MM.1S (cell line): ENCODE measurements around the gene DENND5A.

Source experiments
- DNase-seq: peaks from one replicate; pipeline ENCODE4 v3.0.0-alpha.2; 2015
- H2AFZ ChIP-seq: fragments of 300-600 bp; sonication (generic); 2 replicates; pipeline ENCODE4 v1.6.0; 2016; ENCODE audit warnings: antibody characterized with exemption, low read length
- H3F3A ChIP-seq: fragments of 300-600 bp; sonication (generic); 2 replicates; pipeline ENCODE4 v1.6.1; 2016; ENCODE audit warnings: mild to moderate bottlenecking, antibody characterized with exemption, low read length, moderate library complexity, mixed read lengths; ENCODE audit not compliant: insufficient read depth
- H3K27ac ChIP-seq: fragments of 300-600 bp; sonication (generic); 2 replicates; pipeline ENCODE4 v1.5.1; 2016; ENCODE audit warnings: mild to moderate bottlenecking, low read length
- H3K27me3 ChIP-seq: fragments of 300-600 bp; sonication (generic); replicated peaks from 2 replicates; pipeline ENCODE4 v1.6.0; 2016; ENCODE audit warnings: low read length; ENCODE audit not compliant: insufficient read depth
- H3K36me3 ChIP-seq: fragments of 300-600 bp; sonication (generic); replicated peaks from 2 replicates; pipeline ENCODE4 v1.6.1; 2016; ENCODE audit warnings: mild to moderate bottlenecking, low read length, mixed read lengths; ENCODE audit not compliant: insufficient read depth
- H3K4me1 ChIP-seq: fragments of 300-600 bp; sonication (generic); 2 replicates; pipeline ENCODE4 v1.6.1; 2016; ENCODE audit warnings: low read length, mixed read lengths
- H3K4me2 ChIP-seq: fragments of 300-600 bp; sonication (generic); 2 replicates; pipeline ENCODE4 v1.6.0; 2016; ENCODE audit warnings: low read depth, low read length
- H3K4me3 ChIP-seq: fragments of 300-600 bp; sonication (generic); 2 replicates; pipeline ENCODE4 v1.5.1; 2016; ENCODE audit warnings: low read length, mixed read lengths
- H3K79me2 ChIP-seq: fragments of 300-600 bp; sonication (generic); 2 replicates; pipeline ENCODE4 v1.6.1; 2016; ENCODE audit warnings: mixed run types, low read length, mixed read lengths
- H3K9ac ChIP-seq: fragments of 300-600 bp; sonication (generic); 2 replicates; pipeline ENCODE4 v1.6.1; 2016; ENCODE audit warnings: low read length, mixed read lengths
- H3K9me2 ChIP-seq: fragments of 300-600 bp; sonication (generic); replicated peaks from 2 replicates; pipeline ENCODE4 v1.6.1; 2016; ENCODE audit warnings: mild to moderate bottlenecking, low read length, mixed read lengths; ENCODE audit not compliant: insufficient read depth
- H3K9me3 ChIP-seq: fragments of 300-600 bp; sonication (generic); replicated peaks from 2 replicates; pipeline ENCODE4 v1.6.1; 2016; ENCODE audit warnings: mild to moderate bottlenecking, low read length, mixed read lengths; ENCODE audit not compliant: insufficient read depth
- H4K20me1 ChIP-seq: fragments of 300-600 bp; sonication (generic); 2 replicates; pipeline ENCODE4 v1.6.1; 2016; ENCODE audit warnings: mild to moderate bottlenecking, low read length, moderate library complexity, mixed read lengths; ENCODE audit not compliant: insufficient read depth
- CTCF ChIP-seq: fragments of 300-600 bp; sonication (generic); IDR thresholded peaks from 2 replicates; pipeline ENCODE4 v1.5.1; 2016; ENCODE audit warnings: antibody characterized with exemption, low read length, mixed read lengths
- EZH2 ChIP-seq: fragments of 300-600 bp; sonication (generic); optimal IDR thresholded peaks from 2 replicates; pipeline ENCODE3; 2017; ENCODE audit warnings: low read depth, mild to moderate bottlenecking, antibody characterized with exemption, low read length, mixed read lengths
- EZH2phosphoT487 ChIP-seq: fragments of 300-600 bp; sonication (generic); IDR thresholded peaks from 2 replicates; pipeline ENCODE4 v1.6.1; 2018; ENCODE audit warnings: antibody characterized with exemption, low read length

Gene DENND5A

GRCh38 chr11:9176550-9176949 lies 88.6 kb downstream of the DENND5A start:
- no peak overlapping the region for H3K27ac ChIP-seq
- H3F3A ChIP-seq, result no peaks in the 10 kb centered on the region
- H3K9me2 ChIP-seq, result no peaks in the 10 kb centered on the region
- no peaks in the 10 kb centered on the region for H3K79me2 ChIP-seq
- no peak for TF ChIP-seq EZH2
- TF ChIP-seq CTCF, result no peak
- no peak for TF ChIP-seq EZH2phosphoT487
- no peaks in the 10 kb centered on the region for H3K4me1 ChIP-seq
- H3K4me2 ChIP-seq, result no peak overlapping the region
- H4K20me1 ChIP-seq, result no peaks in the 10 kb centered on the region
- H3K9me3 ChIP-seq, result no peaks in the 10 kb centered on the region
- H3K36me3 ChIP-seq, result no peaks in the 10 kb centered on the region
- no peak for DNase-seq
- H3K9ac ChIP-seq, result no peak overlapping the region
- no peak overlapping the region for H2AFZ ChIP-seq
- H3K4me3 ChIP-seq, result no peak overlapping the region
- no peaks in the 10 kb centered on the region for H3K27me3 ChIP-seq

- no peaks in the 10 kb centered on the region for H3K27me3 ChIP-seq
- H2AFZ ChIP-seq, result no peak overlapping the region
- no peaks in the 10 kb centered on the region for H3K36me3 ChIP-seq
- H4K20me1 ChIP-seq, result no peaks in the 10 kb centered on the region
- H3K9me2 ChIP-seq, result no peaks in the 10 kb centered on the region
- H3K4me2 ChIP-seq, result no peak overlapping the region
- no peak overlapping the region for H3K9ac ChIP-seq
- no peak overlapping the region for H3K27ac ChIP-seq
- no peaks in the 10 kb centered on the region for H3K79me2 ChIP-seq
- DNase-seq, result no peak
- H3K9me3 ChIP-seq, result no peaks in the 10 kb centered on the region
- TF ChIP-seq EZH2 (no peak), CTCF (no peak), EZH2phosphoT487 (no peak)
- no peak overlapping the region for H3K4me3 ChIP-seq
- no peaks in the 10 kb centered on the region for H3K4me1 ChIP-seq
- no peaks in the 10 kb centered on the region for H3F3A ChIP-seq
These were observed 89.0 kb downstream of the DENND5A start for GRCh38 chr11:9176136-9176535.

- TF ChIP-seq EZH2phosphoT487 (no peak), CTCF (no peak), EZH2 (no peak)
- Histone ChIP-seq H3F3A (no peaks in the 10 kb centered on the region), H3K4me2 (no peak overlapping the region), H3K27me3 (no peaks in the 10 kb centered on the region), H3K9me3 (no peaks in the 10 kb centered on the region), H3K4me3 (no peak overlapping the region), H3K9me2 (no peaks in the 10 kb centered on the region), H3K4me1 (peaks cover 5% of the 10 kb centered on the region), H3K79me2 (no peaks in the 10 kb centered on the region), H2AFZ (no peak overlapping the region), H3K9ac (no peak overlapping the region), H3K27ac (no peak overlapping the region), H3K36me3 (no peaks in the 10 kb centered on the region), H4K20me1 (no peaks in the 10 kb centered on the region)
- DNase-seq, result no peak
These were observed 92.8 kb downstream of the DENND5A start for GRCh38 chr11:9172389-9172788.

GRCh38 chr11:9170450-9170849 lies 94.7 kb downstream of the DENND5A start:
- H3K4me3 ChIP-seq, result no peak overlapping the region
- no peaks in the 10 kb centered on the region for H3K9me2 ChIP-seq
- no peak overlapping the region for H3K4me2 ChIP-seq
- no peak overlapping the region for H3K9ac ChIP-seq
- no peak for DNase-seq
- no peak overlapping the region for H3K27ac ChIP-seq
- no peak overlapping the region for H2AFZ ChIP-seq
- H3K9me3 ChIP-seq, result no peaks in the 10 kb centered on the region
- peaks cover 5% of the 10 kb centered on the region for H3K4me1 ChIP-seq
- no peaks in the 10 kb centered on the region for H3K79me2 ChIP-seq
- H3K36me3 ChIP-seq, result no peaks in the 10 kb centered on the region
- no peaks in the 10 kb centered on the region for H3F3A ChIP-seq
- no peaks in the 10 kb centered on the region for H4K20me1 ChIP-seq
- no peaks in the 10 kb centered on the region for H3K27me3 ChIP-seq
- TF ChIP-seq EZH2phosphoT487, result no peak
- TF ChIP-seq EZH2, result no peak
- no peak for TF ChIP-seq CTCF
